Bronchial epithelial cell (primary cell): Measurements from ENCODE around the gene SMIM15. TPM values are rescaled to one million over a fixed set of nuclear protein-coding genes. Genes with fewer than 3 reads are reported as not detected.
A peak's percentile ranks its signal among the peaks of the same experiment; 100 is the strongest.
"Not testable (repeated sequence)": the region's sequence is repeated elsewhere in the genome, so short reads cannot be mapped to it uniquely, and the experiment has no call there.

ENCODE experiments used
- DNase-seq: peaks from one replicate; pipeline ENCODE4 v3.0.0-alpha.2; 2010; ENCODE audit warnings: low read depth
- FAIRE-seq: peaks from 2 replicates; lab custom pipeline; 2011; peaks lifted over from hg19 to GRCh38; lab: Jason Lieb, UNC
- H3K27me3 ChIP-seq: 2 replicates; pipeline ENCODE4 v1.5.1; 2011; ENCODE audit warnings: low read length; ENCODE audit not compliant: control insufficient read depth, insufficient read depth
- H3K36me3 ChIP-seq: 2 replicates; pipeline ENCODE4 v1.5.1; 2011; ENCODE audit warnings: low read length; ENCODE audit not compliant: control insufficient read depth, insufficient read depth
- H3K4me3 ChIP-seq: 2 replicates; pipeline ENCODE4 v1.5.1; 2011; ENCODE audit warnings: mild to moderate bottlenecking, low read depth, low read length, control low read depth
- total RNA-seq: library from RNA; depleted of rRNA; stranded (reverse); fragments of >200 nt; gene quantifications from 2 replicates; pipeline ENCODE4 v1.2.1, GENCODE V29; 2014
- TF ChIP-seq, protein P1 (sequence below): IDR thresholded peaks from 2 replicates; pipeline ENCODE4 v1.5.1; 2011; ENCODE audit warnings: mild to moderate bottlenecking, moderate library complexity, low read length, control low read depth, inconsistent platforms; ENCODE audit not compliant: insufficient read depth, severe bottlenecking

The SMIM15 gene
- total RNA-seq, 1 donor from 2014 or later: 104 TPM

DNA sequence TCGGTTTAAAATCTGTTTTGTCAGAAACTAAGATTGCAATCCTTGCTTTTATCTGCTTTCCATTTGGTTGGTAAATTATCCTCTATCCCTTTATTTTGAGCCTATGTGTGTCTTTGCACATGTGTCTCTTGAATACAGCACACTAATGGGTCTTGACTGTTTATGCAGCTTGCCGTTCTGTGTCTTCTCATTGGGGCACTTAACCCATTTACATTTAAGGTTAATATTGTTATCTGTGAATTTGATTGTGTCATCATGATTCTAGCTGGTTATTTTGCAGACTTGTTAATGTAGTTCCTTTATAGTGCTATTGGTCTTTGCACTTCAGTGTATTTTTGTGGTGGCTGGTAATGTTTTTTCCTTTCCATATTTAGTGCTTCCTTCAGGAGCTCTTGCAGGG is 36.3 kb upstream of the SMIM15 start:
- Histone ChIP-seq H3K36me3 (no peaks in the 10 kb centered on the region), H3K27me3 (no peaks in the 10 kb centered on the region), H3K4me3 (no peak overlapping the region)
- DNase-seq (no peak), FAIRE-seq (no peak)
- TF ChIP-seq, protein P1, sequence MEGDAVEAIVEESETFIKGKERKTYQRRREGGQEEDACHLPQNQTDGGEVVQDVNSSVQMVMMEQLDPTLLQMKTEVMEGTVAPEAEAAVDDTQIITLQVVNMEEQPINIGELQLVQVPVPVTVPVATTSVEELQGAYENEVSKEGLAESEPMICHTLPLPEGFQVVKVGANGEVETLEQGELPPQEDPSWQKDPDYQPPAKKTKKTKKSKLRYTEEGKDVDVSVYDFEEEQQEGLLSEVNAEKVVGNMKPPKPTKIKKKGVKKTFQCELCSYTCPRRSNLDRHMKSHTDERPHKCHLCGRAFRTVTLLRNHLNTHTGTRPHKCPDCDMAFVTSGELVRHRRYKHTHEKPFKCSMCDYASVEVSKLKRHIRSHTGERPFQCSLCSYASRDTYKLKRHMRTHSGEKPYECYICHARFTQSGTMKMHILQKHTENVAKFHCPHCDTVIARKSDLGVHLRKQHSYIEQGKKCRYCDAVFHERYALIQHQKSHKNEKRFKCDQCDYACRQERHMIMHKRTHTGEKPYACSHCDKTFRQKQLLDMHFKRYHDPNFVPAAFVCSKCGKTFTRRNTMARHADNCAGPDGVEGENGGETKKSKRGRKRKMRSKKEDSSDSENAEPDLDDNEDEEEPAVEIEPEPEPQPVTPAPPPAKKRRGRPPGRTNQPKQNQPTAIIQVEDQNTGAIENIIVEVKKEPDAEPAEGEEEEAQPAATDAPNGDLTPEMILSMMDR: no peak

DNA sequence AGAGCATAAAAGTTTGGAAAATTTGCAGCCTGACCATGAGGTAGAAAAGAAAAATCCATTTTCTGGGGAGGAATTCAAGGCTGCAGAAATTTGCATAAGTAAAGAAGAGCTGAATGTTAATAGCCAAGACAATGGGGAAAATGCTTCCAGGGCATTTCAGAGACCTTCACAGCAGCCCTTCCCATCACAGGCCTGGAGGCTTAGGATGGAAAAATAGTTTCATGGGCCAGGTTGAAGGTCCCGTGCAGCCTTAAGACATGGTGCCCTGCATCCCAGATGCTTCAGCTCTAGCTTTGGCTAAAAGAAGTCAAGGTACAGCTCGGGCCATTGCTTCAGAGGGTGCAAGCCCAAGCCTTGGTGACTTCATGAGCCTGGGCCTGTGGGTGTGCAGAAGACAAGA is 25.6 kb upstream of the SMIM15 start:
- not testable (repeated sequence) for H3K4me3 ChIP-seq, FAIRE-seq, DNase-seq, H3K27me3 ChIP-seq, H3K36me3 ChIP-seq

DNA sequence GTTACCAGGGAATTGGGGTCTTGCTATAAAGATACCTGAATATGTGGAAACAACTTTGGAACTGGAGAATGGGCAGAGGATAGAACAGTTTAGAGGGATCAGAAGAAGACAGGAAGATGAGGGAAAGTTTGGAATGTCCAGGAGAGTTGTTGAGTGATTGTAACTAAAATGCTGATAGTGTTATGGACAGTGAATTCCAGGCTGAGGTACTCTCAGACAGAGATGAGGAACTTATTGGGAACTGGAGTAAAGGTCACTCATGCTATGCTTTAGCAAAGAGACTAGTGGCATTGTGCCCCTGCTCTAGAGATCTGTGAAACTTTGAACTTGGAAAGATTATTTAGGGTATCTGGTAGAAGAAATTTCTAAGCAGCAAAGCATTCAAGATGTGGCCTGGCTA is 25.1 kb upstream of the SMIM15 start:
- not testable (repeated sequence) for H3K36me3 ChIP-seq

DNA sequence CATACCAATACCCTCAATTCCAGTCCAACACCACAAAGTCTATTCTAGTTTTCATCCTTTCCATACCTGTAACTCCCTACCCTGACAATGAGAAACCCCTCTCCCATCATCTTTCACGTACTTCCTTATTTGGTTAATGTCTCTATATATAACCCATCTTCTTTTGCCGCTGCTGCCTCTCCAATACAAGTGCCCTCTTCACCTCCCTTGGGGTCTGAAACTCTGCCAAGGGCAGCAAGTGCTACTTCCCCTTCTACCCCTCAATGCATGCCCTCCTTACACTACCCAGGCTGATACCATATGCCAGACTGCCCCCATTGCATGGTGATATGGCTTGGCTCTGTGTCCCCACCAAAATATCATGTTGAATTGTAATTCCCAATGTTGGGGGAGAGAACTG is 24.4 kb upstream of the SMIM15 start:
- peak; percentile 87 for FAIRE-seq

More for the DNA sequence above, 25.1 kb upstream of the SMIM15 start:
- H3K4me3 ChIP-seq, DNase-seq, FAIRE-seq, H3K27me3 ChIP-seq: not testable (repeated sequence)

DNA sequence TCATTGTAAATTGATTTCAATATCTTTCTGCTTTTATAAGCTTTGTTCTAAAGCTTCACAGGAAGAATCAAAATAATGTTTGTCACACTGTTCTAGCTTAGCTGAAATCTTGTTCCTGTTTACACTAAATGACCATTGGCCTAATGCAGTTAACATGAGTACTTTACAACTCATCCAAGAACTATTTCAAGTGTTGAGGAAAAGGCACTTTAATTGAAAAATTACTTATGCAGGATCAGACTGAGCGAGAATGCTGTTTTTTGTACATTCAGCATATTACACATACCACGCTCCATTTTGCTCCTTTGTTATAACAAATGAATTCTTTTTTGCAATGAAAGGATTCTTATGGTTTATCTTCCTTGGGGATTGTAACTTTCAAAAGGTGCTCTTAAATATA is 22.4 kb upstream of the SMIM15 start:
- FAIRE-seq (no peak), DNase-seq (no peak)
- no peaks in the 10 kb centered on the region for H3K27me3 ChIP-seq
- H3K4me3 ChIP-seq: no peak overlapping the region
- TF ChIP-seq, protein P1: no peak
- H3K36me3 ChIP-seq: no peaks in the 10 kb centered on the region

More for the DNA sequence above, 24.4 kb upstream of the SMIM15 start:
- Histone ChIP-seq H3K36me3 (no peaks in the 10 kb centered on the region), H3K4me3 (no peak overlapping the region), H3K27me3 (no peaks in the 10 kb centered on the region)
- TF ChIP-seq, protein P1: no peak
- no peak for DNase-seq

DNA sequence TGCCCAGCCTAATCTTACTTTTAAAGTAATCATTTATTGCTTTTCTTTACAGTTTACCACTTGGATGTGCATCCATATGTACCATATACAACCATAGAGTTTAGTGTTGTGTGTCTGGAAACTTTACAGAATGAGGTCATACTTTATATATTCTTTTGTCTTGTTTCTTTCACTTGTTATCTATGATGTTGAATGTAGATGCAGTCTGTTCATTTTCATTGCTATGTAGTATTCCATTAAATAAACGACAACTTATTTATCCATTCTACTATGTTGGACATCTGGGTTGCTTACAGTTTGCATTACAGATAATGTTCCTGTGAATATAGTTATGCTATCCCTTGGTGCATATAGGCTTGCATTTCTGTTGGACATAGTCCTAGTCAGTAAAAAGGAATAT is 21.3 kb upstream of the SMIM15 start:
- H3K4me3 ChIP-seq: no peak overlapping the region
- FAIRE-seq (no peak), DNase-seq (no peak)
- H3K36me3 ChIP-seq: no peaks in the 10 kb centered on the region
- TF ChIP-seq, protein P1: no peak
- H3K27me3 ChIP-seq: no peaks in the 10 kb centered on the region

DNA sequence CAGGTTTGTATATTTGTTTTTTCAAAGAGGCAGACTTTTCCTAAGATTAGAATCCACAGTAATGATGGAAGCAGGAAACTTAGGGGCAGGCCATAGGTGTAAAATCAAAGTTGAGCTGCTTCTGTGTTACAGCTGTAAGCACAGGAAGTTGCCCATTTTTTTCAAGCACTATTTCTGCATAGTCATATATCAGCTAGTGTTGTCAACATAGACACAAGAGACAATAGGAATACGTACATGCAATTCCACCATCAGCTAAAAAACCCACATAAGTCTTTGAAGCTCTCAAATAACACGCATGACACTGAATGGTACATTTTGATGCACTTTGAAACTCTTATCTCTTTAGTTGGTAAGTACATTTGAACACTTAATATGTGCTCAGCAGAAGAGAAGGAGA is 20.2 kb upstream of the SMIM15 start:
- no peak overlapping the region for H3K4me3 ChIP-seq
- TF ChIP-seq, protein P1: no peak
- no peak for DNase-seq
- no peaks in the 10 kb centered on the region for H3K27me3 ChIP-seq
- FAIRE-seq: no peak
- H3K36me3 ChIP-seq: no peaks in the 10 kb centered on the region
